Kidney glomerular epithelial cell (primary cell): ENCODE results near the gene HDDC3.

Experiments
- DNase-seq: peaks from one replicate; lab custom pipeline; 2025; lab: John Stamatoyannopoulos, UW

HDDC3 gene

GRCh38 chr15:90953947-90954711 lies 21.8 kb upstream of the HDDC3 start:
- no peak for DNase-seq

DNA sequence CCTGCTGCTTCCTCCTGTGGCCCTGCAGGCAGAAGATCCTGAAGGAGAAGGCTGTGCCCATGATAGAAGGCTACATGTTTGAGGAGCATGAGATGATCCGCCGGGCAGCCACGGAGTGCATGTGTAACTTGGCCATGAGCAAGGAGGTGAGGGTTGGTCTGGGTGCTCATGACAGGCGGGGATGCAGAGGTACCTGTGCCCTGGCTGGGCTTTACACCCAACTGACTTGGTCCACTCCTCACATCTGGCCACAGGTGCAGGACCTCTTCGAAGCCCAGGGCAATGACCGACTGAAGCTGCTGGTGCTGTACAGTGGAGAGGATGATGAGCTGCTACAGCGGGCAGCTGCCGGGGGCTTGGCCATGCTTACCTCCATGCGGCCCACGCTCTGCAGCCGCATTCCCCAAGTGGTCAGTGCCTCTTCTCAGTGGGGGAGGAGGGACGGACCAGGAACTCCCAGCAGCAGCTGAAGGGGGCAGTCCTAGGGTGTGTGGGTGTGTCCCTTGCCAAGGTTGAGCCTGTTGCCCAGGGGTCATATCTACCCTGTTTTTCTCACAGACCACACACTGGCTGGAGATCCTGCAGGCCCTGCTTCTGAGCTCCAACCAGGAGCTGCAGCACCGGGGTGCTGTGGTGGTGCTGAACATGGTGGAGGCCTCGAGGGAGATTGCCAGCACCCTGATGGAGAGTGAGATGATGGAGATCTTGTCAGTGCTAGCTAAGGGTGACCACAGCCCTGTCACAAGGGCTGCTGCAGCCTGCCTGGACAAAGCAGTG lies 20.7 kb upstream of the HDDC3 start:
- no peak for DNase-seq

DNA sequence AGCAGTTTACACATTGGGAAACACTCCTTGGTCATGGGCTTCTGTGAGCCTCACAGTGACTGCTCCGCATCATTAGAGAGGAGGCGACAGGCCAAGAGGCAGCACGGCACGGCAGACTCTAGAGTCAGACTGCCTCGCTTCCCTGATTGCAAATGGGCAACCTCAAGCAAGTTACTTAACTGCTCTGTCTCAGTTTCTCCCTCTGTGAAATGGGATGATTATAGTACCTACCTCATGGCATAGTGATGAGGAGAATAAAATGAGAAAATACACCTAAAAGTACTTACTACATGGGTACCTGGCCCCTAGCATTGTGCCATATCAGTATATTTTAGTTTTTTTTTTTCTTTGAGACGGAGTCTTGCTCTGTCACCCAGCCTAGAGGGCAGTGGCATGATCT lies 18.3 kb upstream of the HDDC3 start:
- DNase-seq = no peak

- no peak for DNase-seq
Observed at GRCh38 chr15:90949979-90950675, 17.8 kb upstream of the HDDC3 start.

DNA sequence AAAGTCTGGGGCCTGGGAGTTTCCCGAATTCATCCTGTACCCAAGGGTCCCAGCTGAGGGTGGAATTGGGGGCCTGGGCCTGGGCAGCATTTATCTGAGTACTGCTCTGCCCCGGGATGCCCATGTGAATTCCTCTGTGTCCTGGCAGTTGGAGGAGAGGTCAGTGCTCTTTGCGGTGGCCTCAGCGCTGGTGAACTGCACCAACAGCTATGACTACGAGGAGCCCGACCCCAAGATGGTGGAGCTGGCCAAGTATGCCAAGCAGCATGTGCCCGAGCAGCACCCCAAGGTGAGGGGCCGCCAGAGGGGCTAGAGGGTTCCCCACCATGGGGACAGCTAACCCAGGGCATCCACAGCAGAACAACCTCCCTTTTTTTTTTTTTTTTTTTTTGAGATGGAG lies 16.2 kb upstream of the HDDC3 start:
- DNase-seq = no peak

GRCh38 chr15:90947577-90948357 lies 15.4 kb upstream of the HDDC3 start:
- DNase-seq = no peak

GRCh38 chr15:90946941-90947576 lies 14.7 kb upstream of the HDDC3 start:
- no peak for DNase-seq

DNA sequence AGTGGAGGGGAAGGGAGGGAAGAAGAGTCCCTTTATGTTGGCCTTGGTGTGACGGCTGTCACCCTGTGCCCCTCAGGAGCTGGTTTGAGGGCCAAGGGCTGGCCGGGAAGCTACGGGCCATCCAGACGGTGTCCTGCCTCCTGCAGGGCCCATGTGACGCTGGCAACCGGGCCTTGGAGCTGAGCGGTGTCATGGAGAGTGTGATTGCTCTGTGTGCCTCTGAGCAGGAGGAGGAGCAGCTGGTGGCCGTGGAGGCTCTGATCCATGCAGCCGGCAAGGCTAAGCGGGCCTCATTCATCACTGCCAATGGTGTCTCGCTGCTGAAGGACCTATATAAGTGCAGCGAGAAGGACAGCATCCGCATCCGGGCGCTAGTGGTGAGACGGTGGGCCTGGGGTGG lies 14.2 kb upstream of the HDDC3 start:
- no peak for DNase-seq

- no peak for DNase-seq
Observed at GRCh38 chr15:90945091-90945490, 12.7 kb upstream of the HDDC3 start.

GRCh38 chr15:90942354-90943120 lies 10.2 kb upstream of the HDDC3 start:
- DNase-seq = no peak

DNA sequence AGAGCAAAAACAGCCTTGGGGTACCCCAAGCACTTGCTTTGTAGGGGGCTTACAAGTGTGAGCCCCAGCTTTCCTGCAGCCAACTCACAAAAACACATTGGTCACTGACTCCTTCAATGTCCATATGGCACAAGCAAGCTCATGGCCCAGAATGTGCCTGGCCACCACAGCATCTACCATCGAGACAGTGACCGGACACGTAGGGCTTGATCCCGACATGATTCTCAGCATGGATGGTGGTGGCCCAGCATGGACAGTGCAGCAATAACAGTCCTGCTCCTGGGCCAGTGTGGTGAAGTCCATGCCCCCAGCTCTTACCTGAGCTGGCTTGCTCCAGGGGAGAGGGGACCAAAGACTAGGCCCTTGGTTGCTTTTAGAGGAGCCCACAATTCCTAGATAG lies 8.7 kb upstream of the HDDC3 start:
- DNase-seq = no peak

- no peak for DNase-seq
Observed at GRCh38 chr15:90939756-90940155, 7.4 kb upstream of the HDDC3 start.

- DNase-seq = no peak
Observed at GRCh38 chr15:90938261-90938660, 5.9 kb upstream of the HDDC3 start.

DNA sequence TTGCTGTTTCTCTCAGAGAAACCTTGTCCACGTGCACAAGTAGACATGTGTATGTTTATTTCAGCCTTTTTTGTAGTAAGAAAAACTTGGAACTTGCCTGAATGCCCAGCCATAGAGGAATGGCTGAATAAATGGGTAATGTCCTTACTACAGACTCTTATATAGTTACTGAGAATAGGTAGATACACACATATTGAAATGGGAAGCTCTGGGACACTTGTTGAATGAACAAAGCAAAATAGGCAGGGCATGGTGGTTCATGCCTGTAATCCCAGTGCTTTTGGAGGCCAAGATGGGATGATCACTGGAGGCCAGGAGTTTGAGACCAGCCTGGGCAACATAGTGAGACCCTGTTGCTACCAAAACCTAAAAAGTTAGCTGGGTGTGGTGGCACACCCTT lies 4.5 kb upstream of the HDDC3 start:
- no peak for DNase-seq

DNA sequence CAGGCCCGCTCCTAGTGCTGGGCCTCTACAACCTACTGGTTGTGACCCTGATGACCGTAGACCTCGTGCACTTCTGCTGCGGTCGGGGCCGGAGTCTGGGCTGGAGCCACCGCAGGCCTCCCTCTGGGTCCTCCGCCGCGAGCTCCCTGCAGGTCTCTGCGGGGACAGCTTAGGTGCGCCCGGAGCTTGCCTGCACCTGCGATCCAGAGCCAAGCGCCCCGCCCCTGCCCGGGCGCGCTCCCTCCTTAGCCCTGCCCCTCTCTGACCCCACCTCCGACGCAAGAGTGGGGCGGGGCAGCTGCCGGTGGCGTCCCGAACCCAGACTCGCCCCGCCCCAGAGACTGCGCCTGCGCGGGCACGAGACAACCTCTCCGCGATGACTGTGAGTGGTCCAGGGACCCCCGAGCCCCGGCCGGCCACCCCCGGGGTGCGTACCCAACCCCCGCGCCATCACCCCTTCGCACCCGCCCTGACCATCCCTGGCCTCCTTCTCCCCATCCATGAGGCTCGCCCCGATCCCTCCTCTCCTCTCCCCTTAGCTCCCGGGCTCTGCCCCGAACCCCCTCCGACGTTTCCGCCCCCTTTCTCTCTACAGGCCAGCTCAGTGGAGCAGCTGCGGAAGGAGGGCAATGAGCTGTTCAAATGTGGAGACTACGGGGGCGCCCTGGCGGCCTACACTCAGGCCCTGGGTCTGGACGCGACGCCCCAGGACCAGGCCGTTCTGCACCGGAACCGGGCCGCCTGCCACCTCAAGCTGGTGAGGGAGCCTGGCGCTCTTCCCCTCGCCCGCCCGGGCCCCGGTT lies 2.8 kb upstream of the HDDC3 start, which contains the start of gene UNC45A:
Gene UNC45A (plus strand): TSS at position 337 of the 803 bp plus-strand sequence. CDS start 40 bp downstream, at position 377.
- DNase-seq = peak; percentile 80

DNA sequence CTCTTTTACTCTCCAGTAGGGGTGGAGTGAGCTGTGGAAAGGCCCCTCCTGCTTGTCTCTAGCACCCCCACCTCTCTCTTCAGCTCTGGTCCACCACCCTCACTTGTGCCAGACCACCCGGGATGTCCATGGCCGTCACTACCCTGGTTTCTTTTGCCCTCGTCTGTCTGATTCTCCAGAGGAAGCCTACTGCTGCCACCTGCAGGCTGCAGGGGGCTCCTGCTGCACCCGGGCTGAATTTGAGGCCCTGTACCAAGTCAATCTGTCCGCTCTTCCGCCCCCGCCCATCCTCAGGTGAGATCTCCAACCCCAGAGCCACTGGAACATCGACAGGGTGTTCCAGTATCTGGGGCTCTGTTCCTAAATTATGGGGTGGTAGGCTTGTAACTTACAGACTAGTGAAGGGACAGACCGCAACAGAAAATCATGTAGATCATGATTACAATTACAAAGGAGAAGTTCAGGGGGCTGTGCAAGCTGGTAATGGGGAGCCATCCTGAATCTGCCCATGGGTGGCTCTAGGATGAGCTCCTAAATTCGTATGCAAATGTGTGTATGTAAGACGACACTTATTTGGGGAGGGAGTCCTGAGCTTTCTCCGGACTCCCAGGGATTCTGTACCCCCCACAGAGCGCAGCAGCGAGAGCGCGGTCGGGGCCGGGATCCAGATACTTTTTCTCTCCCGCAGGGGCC lies 2.1 kb upstream of the HDDC3 start:
- DNase-seq = peak; percentile 55

GRCh38 chr15:90933301-90933700 lies 952 bp upstream of the HDDC3 start:
- no peak for DNase-seq

- DNase-seq = no peak
Observed at GRCh38 chr15:90932660-90932991, 277 bp upstream of the HDDC3 start.

- no peak for DNase-seq
Observed at GRCh38 chr15:90931575-90931827, 848 bp downstream of the HDDC3 start.
